CD4-positive, alpha-beta T cell treated with Interleukin-2 at 100 ng/mL for 4 hours (primary cell): ENCODE results near the gene FRAS1.
"Not testable (repeated sequence)": the region's sequence is repeated elsewhere in the genome, so short reads cannot be mapped to it uniquely, and the experiment has no call there.

Experiments used
- DNase-seq: peaks from one replicate; pipeline ENCODE4 v3.0.0-alpha.2; 2020; ENCODE audit warnings: low spot score

FRAS1 gene

GRCh38 chr4:78517050-78517652 is 460.0 kb downstream of the FRAS1 start:
- no peak for DNase-seq

GRCh38 chr4:78518561-78518960 is 461.4 kb downstream of the FRAS1 start:
- DNase-seq, result no peak

GRCh38 chr4:78519962-78520361 is 462.8 kb downstream of the FRAS1 start:
- DNase-seq, result no peak

GRCh38 chr4:78520808-78521226 is 463.7 kb downstream of the FRAS1 start:
- no peak for DNase-seq

GRCh38 chr4:78524009-78524408 is 466.9 kb downstream of the FRAS1 start:
- no peak for DNase-seq

GRCh38 chr4:78525559-78525958 is 468.4 kb downstream of the FRAS1 start:
- DNase-seq, result no peak

- no peak for DNase-seq
Measured at GRCh38 chr4:78527103-78527502, 470.0 kb downstream of the FRAS1 start.

GRCh38 chr4:78527555-78527954 is 470.4 kb downstream of the FRAS1 start:
- DNase-seq, result no peak

GRCh38 chr4:78528327-78528726 is 471.2 kb downstream of the FRAS1 start:
- no peak for DNase-seq

GRCh38 chr4:78529569-78530209 is 472.6 kb downstream of the FRAS1 start:
- no peak for DNase-seq

GRCh38 chr4:78532046-78532445 is 474.9 kb downstream of the FRAS1 start:
- no peak for DNase-seq

- DNase-seq, result no peak
Measured at GRCh38 chr4:78533854-78534253, 476.7 kb downstream of the FRAS1 start.

GRCh38 chr4:78534286-78534955 is 477.3 kb downstream of the FRAS1 start:
- no peak for DNase-seq

GRCh38 chr4:78542373-78542772 is 485.2 kb downstream of the FRAS1 start:
- no peak for DNase-seq

GRCh38 chr4:78543424-78544125 is 486.5 kb downstream of the FRAS1 start:
- DNase-seq, result no peak

GRCh38 chr4:78544678-78545077 is 487.6 kb downstream of the FRAS1 start:
- DNase-seq, result no peak

- DNase-seq, result no peak
Measured at GRCh38 chr4:78545275-78546246, 488.4 kb downstream of the FRAS1 start.

GRCh38 chr4:78547899-78548298 is 490.8 kb downstream of the FRAS1 start:
- not testable (repeated sequence) for DNase-seq

GRCh38 chr4:78548889-78549288 is 491.8 kb downstream of the FRAS1 start:
- DNase-seq, result not testable (repeated sequence)

- DNase-seq, result no peak
Measured at GRCh38 chr4:78551420-78552351, 494.6 kb downstream of the FRAS1 start, which contains the start of gene ANXA3. TSS of gene ANXA3 (plus strand) at chr4:78551770. CDS start at chr4:78554474, 2,704 bp downstream.
